ENCODE measurements around the gene LIPG.

DNA sequence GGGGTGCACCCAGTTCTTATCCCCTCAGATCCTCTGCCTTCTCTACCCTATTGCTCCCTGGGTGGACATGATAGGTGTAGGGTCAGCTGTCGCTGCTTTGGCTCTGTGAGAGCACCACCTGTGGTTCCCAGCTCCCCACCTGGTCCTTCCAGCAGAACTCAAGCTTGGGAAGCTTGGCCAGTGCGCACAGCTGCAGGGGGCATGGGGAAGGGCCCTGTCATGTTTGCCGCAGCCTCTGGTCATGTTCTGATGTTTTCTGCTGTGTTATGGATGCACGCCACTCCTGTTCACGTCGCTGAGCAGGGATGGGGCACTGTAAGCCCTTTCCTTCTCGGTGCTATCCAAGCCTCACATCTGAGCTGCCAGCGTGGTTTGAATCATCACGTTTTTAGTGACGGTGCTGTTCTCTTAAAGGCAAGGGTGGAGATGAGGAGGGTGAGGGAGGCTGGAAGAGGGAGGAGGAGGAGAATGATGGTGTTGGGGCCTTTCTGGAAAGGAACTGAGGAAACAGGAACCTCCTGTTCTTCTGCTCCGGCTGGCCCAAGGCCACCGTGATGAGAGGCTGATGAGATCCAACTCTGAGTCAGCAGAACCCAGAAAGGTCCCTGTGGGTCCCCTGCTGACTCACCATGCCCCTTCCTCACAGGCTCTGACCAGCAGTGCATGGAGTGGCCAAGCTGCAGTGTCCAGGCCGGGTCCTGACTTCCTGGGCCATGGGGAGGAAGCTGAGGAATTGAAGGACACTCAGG, 78.0 kb downstream of the LIPG start:
- TF ChIP-seq CTCF (IDR thresholded peaks at IDR 0.05): no peak
- no peak for TF ChIP-seq POLR2A (IDR thresholded peaks at IDR 0.05)
